HFFc6 (cell line): ENCODE measurements around the gene GNB1. TPM values are rescaled to one million over a fixed set of nuclear protein-coding genes. Genes with fewer than 3 reads are reported as not detected.

Experiments
- DNase-seq: peaks from one replicate; pipeline ENCODE4 v3.0.0-alpha.2; 2018
- H3K27ac Mint-ChIP-seq: 2 replicates; pipeline ENCODE4 v1.8.0; 2020; ENCODE audit warnings: mild to moderate bottlenecking, mixed read lengths
- H3K27me3 Mint-ChIP-seq: 2 replicates; pipeline ENCODE4 v1.8.0; 2021; ENCODE audit warnings: mild to moderate bottlenecking, moderate library complexity, mixed read lengths; ENCODE audit not compliant: insufficient read depth
- H3K36me3 Mint-ChIP-seq: 2 replicates; pipeline ENCODE4 v1.8.0; 2021; ENCODE audit warnings: low read depth, mixed read lengths
- H3K4me1 Mint-ChIP-seq: 2 replicates; pipeline ENCODE4 v1.8.0; 2020; ENCODE audit warnings: low read depth, mixed read lengths
- H3K4me3 Mint-ChIP-seq: 2 replicates; pipeline ENCODE4 v1.8.0; 2020; ENCODE audit warnings: mild to moderate bottlenecking, moderate library complexity, mixed read lengths
- H3K9me3 Mint-ChIP-seq: 2 replicates; pipeline ENCODE4 v1.8.0; 2020; ENCODE audit warnings: mild to moderate bottlenecking, mixed read lengths
- CTCF ChIP-seq: fragments of 200-600 bp; sonication (generic); IDR thresholded peaks from 2 replicates; pipeline ENCODE4 v1.5.0; 2021; ENCODE audit warnings: antibody characterized with exemption, mild to moderate bottlenecking
- total RNA-seq, 6 experiments: library from RNA; stranded (reverse); fragmentation: NEBNext Ultra II Directional; extraction: Animal tissue kit (Norgen Biotek cat#: 25700); gene quantifications; 2 replicates in 1 of 6; 3 replicates in 5 of 6; pipeline ENCODE4 v1.2.3, GENCODE V29; 2021

The GNB1 gene
- total RNA-seq, 6 experiments from 2014 or later, result 502 to 618 (median 574) TPM

- no peak overlapping the region for H3K4me3 Mint-ChIP-seq
- TF ChIP-seq CTCF, result no peak
- no peaks in the 10 kb centered on the region for H3K9me3 Mint-ChIP-seq
- peaks cover 3% of the 10 kb centered on the region for H3K27me3 Mint-ChIP-seq
- DNase-seq, result no peak
- 0 out of 2 replicates have a peak overlapping the region, but pooled peaks have one; percentile 7 for H3K27ac Mint-ChIP-seq
- peaks cover 14% of the 10 kb centered on the region; the same call in 1 of the 2 replicates for H3K36me3 Mint-ChIP-seq
- no peaks in the 10 kb centered on the region for H3K4me1 Mint-ChIP-seq
These were observed 132.0 kb downstream of the GNB1 start for GRCh38 chr1:1758692-1759455.

- 0 out of 2 replicates have a peak overlapping the region, but pooled peaks have one; percentile 7 for H3K27ac Mint-ChIP-seq
- H3K9me3 Mint-ChIP-seq, result no peaks in the 10 kb centered on the region
- no peak for DNase-seq
- peaks cover 14% of the 10 kb centered on the region; the same call in 1 of the 2 replicates for H3K36me3 Mint-ChIP-seq
- no peak for TF ChIP-seq CTCF
- no peaks in the 10 kb centered on the region for H3K4me1 Mint-ChIP-seq
- H3K4me3 Mint-ChIP-seq, result no peak overlapping the region
- peaks cover 3% of the 10 kb centered on the region for H3K27me3 Mint-ChIP-seq
These were observed 132.7 kb downstream of the GNB1 start for GRCh38 chr1:1758059-1758621.

GRCh38 chr1:1757422-1758058 lies 133.3 kb downstream of the GNB1 start:
- H3K4me1 Mint-ChIP-seq, result no peaks in the 10 kb centered on the region
- H3K27ac Mint-ChIP-seq, result no peak overlapping the region

GRCh38 chr1:1756661-1757421 lies 134.0 kb downstream of the GNB1 start:
- no peak for DNase-seq
- Mint-ChIP-seq H3K27me3 (peaks cover 3% of the 10 kb centered on the region), H3K36me3 (peaks cover 14% of the 10 kb centered on the region; the same call in 1 of the 2 replicates)

More at GRCh38 chr1:1757422-1758058, 133.3 kb downstream of the GNB1 start:
- no peak for DNase-seq
- Mint-ChIP-seq H3K36me3 (peaks cover 14% of the 10 kb centered on the region; the same call in 1 of the 2 replicates), H3K9me3 (no peaks in the 10 kb centered on the region), H3K27me3 (peaks cover 3% of the 10 kb centered on the region), H3K4me3 (no peak overlapping the region; the same call in 1 of the 2 replicates)
- TF ChIP-seq CTCF, result no peak

More at GRCh38 chr1:1756661-1757421, 134.0 kb downstream of the GNB1 start:
- no peaks in the 10 kb centered on the region for H3K4me1 Mint-ChIP-seq
- no peak overlapping the region for H3K27ac Mint-ChIP-seq
- no peak overlapping the region for H3K4me3 Mint-ChIP-seq
- no peak for TF ChIP-seq CTCF
- no peaks in the 10 kb centered on the region for H3K9me3 Mint-ChIP-seq
